GM12873 (cell line): ENCODE results near the gene TESK2.

ENCODE experiments used
- CTCF ChIP-seq: IDR thresholded peaks from 2 replicates; pipeline ENCODE4 v1.5.1; 2012; ENCODE audit warnings: low read depth, mild to moderate bottlenecking, moderate library complexity, low read length, control low read depth; ENCODE audit not compliant: insufficient read depth; ENCODE audit errors: missing control alignments

TESK2 gene

DNA sequence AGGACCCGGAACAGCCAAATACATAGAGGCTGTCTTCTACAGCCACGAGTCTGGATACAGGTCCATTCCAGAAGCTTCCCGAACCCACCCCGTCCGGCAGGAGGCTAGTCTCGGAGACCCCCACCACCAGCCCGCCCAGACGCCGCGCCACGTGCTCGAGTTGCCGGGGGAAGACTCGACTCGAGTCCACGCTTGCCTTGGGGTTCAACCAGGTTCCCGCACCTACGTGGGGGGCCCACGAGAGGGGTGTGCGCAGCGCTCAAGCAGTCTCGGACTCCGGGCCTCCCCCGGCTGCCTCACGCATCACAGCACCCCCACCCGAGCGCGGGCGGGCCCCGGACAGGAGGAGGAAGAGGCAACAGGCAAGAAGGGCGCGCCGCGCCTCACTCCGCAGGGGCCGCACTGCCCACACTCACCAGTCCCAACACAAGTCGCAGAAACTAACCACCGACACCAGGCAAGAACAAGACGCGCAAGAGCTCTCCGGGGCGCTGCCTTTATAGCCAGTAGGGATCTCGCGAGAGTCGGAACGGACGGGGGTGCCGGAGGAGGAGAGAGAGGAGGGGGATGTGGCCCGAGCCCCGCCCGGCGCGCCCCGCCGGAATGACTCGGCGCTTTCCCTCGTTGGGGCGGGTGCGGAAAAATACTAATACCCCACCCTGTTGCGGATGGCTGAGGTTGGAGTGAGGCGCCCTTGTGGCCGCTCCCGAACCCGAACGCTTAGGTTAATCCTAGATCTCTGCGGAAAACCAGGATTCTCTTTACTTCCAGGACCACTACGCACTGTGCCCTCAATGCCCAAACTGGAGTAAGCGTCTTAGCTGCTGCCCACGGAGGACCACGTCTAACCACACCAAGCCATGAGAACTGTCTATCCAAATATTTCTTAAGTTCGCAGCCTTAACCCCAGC is 30.7 kb upstream of the TESK2 start, which contains the start of gene PRDX1:
Gene PRDX1, minus strand, starts transcription at position 472 of the 911 bp plus-strand sequence. CDS start 2,841 bp downstream, outside the sequence.
- TF ChIP-seq CTCF, result no peak

GRCh38 chr1:45518910-45519309 is 27.9 kb upstream of the TESK2 start:
- no peak for TF ChIP-seq CTCF

DNA sequence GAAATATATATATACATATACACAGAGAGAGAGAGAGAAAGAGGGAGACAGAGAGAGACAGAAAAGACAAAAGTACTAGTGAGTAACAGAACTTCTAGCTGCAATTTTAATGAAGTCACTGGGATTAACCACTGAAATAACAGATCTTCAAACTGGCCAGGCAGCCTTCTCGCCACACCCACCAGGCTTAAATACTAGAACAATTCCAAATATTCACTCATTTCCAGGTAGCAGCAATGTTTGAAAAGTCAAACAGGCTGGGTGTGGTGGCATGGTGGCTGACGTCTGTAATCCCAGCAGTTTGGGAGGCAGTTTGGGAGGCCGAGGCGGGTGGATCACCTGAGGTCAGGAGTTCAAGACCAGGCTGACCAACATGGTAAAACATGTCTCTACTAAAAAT is 25.5 kb upstream of the TESK2 start:
- TF ChIP-seq CTCF, result no peak

DNA sequence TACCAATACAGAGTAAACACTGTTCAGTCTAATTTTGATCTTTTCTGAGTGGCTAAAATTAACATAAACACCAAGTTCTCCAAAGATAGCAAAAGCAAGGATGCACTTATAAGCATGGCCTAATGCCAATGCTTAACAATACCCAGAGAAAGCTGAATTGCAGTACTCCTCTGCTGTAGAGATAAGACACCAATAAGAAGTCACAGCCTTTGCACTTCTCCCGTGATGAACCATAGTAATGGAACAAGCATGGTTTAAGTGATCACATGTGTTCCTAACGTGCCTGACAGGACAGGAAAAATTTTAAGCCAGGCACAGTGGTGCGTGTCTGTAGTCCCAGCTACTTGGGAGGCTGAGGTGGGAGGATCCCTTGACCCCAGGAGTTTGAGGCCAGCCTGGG is 25.1 kb upstream of the TESK2 start:
- no peak for TF ChIP-seq CTCF

- TF ChIP-seq CTCF, result peak; percentile 88
Observed at GRCh38 chr1:45512641-45513054, 21.7 kb upstream of the TESK2 start.

- TF ChIP-seq CTCF, result no peak
Observed at GRCh38 chr1:45510972-45511527, 20.1 kb upstream of the TESK2 start.
